Prostate gland (tissue), 2 donors: Measurements from ENCODE around the gene DOCK3.
"Not testable (repeated sequence)": the region's sequence is repeated elsewhere in the genome, so short reads cannot be mapped to it uniquely, and the experiment has no call there.

ENCODE experiments used
- CTCF ChIP-seq, 4 experiments: fragments of 200-600 bp in 2 of 4; fragments of 450-650 bp in 2 of 4; sonication (generic) in 2 of 4; IDR thresholded peaks; 1 replicate in 3 of 4; 2 replicates in 1 of 4; pipeline ENCODE4 v1.5.1; 2016 to 2019; ENCODE audit warnings: antibody characterized with exemption in 4 of 4, mild to moderate bottlenecking in 2 of 4, moderate library complexity in 2 of 4
- POLR2A ChIP-seq: fragments of 450-650 bp; IDR thresholded peaks from one replicate; pipeline ENCODE4 v1.6.1; 2016; ENCODE audit warnings: antibody characterized with exemption, mild to moderate bottlenecking
- POLR2AphosphoS5 ChIP-seq: sonication (generic); formaldehyde crosslinking; IDR thresholded peaks from one replicate; pipeline ENCODE4 v1.6.1; 2017; ENCODE audit warnings: antibody characterized with exemption

GRCh38 chr3:50804376-50804775 is 129.6 kb downstream of the DOCK3 start:
- TF ChIP-seq CTCF (IDR thresholded peaks at IDR 0.05); POLR2A; POLR2AphosphoS5: not testable (repeated sequence)
